Metanephros (tissue), 2 donors: Measurements from ENCODE around the gene GGCX. TPM values are rescaled to one million over a fixed set of nuclear protein-coding genes. Genes with fewer than 3 reads are reported as not detected.

Experiments
- small RNA-seq: library from RNA; depleted of rRNA; stranded (forward); fragments of <200 nt; gene quantifications from one replicate; pipeline ENCODE3, GENCODE V24; 2014; ENCODE audit warnings: low replicate concordance
- total RNA-seq: library from RNA; depleted of rRNA; stranded (reverse); fragments of >200 nt; gene quantifications from one replicate; pipeline ENCODE4 v1.2.3, GENCODE V29; 2014

The GGCX gene
- total RNA-seq: 43.0 TPM

DNA sequence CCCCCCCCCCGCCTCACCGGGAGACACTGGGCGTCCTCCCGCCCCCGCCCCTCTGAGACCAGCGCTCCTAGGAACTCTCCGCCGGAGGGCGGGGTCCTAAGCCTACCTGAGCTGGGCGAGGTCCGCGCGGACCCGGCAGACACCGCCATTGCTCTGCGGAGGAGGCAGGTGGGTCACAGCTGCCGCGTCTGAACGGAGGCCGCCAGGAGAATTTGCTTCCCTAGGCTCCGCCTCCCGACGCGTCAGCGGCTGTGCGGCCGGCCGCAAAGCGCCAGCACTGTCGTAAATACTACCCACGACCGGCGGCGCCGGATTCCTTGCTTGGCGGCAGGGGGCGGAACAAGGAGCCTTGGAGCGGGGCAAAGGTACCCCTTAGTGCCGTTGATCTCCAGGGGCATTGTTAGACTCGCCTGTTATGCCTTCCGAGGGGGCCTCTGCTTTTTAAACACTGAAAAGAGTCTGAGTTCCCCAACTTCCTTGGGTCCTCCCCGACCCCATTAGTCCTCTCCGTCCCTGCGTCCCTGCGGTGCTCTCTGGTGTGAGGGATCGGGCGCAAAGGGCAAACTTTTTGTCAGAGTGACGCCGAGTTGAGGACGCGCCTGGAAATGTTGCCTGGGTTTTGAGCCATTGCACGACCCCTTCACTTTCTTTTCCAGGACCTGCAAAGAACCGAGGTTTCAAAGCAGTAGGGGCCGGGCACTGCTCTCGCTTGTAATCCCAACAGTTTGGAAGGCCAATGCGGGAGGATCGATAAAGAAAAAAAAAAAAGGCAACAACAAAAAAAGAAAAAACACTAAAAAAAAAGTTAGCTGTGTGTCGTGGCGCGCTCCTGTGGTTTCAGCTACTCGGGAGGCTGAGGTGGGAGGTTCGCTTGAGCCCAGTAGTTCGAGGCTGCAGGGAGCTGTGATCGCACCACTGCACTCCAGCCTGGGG, at the start of gene GGCX:
Gene GGCX (minus strand): TSS at position 214 of the 933 bp plus-strand sequence. CDS start 65 bp downstream, at position 149.

DNA sequence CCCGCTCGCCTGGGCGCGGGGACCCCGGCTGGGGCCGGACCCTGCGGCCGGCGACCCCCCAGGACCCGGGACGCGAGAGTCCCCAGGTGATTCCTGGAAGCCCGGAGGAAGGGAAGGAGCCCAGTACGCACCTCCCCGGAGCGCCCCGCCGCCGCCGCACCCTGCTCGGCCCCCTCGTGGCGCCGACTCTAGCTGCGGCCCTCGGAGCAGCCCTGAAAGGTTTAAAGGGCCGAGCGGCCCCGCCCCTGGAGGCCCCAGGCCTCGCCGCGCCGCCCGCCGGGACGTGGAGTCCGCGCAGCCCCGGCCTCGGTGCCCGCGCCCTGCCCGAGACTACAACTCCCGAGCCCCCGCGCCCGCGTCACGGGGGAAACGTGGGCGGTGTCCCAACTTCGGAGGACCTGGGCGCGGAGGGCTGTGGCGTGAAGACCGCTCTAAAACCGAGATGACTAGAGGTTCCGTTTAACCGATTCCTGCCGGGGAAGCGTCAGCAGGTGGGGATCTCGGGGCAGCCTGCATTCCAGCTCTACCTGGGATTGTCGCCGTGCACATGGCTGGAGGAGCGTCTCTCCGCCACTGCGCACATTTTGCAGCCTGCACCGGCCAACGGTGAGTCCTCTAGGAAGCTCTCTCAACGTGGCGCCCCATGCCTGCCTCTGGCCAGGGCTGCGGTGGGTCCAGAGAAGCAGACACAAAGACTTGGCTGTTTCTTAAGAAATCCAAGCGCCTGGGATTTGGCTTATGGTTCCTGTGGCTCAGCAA, 41.4 kb upstream of the GGCX start, which contains the start of gene TMEM150A:
Gene TMEM150A (minus strand): TSS at position 223 of the 759 bp plus-strand sequence. CDS start 750 bp downstream, outside the sequence.

DNA sequence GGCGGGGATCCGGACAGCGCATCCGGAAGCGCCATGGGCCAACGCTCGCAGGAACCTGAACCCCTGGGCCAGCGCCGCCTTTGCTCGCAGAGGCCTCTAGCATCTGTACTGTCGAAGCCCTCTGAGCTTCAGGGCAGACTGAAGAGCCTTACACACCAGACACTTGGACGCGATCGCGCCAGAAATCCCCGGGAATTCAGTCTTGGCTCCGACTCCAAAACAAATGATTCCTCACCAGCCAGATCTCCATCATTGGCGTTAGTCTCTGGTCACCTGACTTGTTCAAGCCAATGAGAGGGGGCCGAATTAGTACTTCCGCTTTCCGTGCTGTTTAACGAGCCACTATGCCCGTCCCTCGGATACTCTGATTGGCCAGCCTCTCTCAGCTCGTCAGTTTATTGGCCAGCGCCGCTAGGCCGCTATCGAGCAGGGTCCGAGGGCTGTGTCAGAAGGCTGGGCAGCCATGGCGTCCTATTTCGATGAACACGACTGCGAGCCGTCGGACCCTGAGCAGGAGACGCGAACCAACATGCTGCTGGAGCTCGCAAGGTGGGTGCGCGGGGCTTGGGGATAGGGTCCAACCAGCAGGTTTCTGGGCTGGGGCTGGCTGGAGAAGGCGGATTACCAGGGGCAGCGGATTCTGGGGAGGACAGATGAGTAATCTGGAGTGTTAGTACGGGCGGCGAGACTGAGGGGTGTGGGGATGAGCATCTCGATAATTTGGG, 34.2 kb upstream of the GGCX start, which contains the start of gene RNF181:
Gene RNF181 (plus strand): TSS at position 445 of the 725 bp plus-strand sequence. CDS start 19 bp downstream, at position 464.

DNA sequence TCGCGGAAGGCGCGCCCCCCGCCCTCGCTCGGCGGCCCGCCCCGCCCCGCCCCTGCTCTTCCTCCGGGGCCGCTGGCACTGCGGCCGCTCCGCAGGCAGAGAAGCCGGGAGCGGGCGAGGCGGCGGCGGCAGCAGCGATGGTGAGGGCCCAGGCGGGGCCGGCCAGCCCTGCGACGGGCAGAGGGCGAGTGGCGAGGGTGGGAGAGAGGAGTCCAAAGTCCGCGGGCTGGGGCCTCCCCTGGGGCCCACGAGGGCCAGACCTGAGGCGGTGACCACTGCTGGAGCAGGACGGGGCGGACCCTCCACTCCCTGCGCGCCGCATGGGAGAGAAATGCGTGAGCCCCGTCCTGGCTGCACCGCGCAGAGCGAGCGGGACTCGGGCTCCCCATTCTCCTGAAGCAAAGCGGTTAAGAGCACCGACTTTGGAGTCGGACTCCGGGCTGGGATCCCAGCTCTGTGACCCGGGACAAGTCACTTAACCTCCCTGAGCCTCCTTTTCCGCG, 23.1 kb upstream of the GGCX start, which contains the start of gene VAMP5:
Gene VAMP5 (plus strand): TSS at position 78 of the 503 bp plus-strand sequence. CDS start 60 bp downstream, at position 138.

DNA sequence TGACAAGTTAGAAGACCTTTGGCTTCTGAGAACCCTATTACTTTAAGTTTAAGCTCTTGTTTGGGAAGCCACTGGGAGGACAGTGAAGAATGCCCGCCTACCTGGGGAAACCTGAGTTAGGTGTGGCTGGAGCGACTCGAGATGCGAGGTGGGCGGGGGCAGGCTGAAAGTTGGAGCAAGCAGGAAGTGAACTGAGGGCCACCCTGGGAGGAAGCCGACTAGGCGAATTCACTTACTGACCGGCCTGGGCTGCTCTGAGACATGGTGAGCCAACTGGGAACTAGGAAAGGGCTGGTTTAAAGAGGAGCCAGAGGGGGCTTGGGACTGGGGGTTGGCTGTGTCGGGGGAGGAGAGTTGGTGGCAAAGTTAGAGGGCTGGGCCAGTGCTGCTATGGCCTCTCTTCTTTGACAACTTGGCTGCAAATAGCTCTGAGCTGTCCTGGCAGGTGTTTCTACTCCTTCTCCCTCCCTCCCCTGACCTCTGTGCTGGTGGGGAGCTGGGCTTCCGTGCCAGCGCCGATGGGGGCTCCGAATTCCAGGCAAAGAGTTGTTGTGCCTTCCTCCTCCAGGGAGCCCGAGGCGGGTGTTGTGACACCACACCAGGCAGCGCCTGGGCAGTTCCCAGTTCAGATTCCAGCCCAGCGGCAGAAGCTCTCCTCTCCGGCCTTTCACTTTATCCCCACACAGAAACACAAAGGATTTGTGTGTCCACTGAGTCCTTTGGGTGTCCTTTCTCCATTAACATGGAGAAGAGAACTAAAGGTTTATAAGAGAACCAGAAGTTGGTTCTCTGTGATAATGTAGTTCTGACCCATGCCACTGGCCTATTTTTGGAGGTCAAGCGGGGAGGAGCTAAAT, 16.3 kb upstream of the GGCX start, which contains the start of gene VAMP8:
Gene VAMP8 (plus strand): TSS at position 201 of the 857 bp plus-strand sequence. CDS start 61 bp downstream, at position 262.

DNA sequence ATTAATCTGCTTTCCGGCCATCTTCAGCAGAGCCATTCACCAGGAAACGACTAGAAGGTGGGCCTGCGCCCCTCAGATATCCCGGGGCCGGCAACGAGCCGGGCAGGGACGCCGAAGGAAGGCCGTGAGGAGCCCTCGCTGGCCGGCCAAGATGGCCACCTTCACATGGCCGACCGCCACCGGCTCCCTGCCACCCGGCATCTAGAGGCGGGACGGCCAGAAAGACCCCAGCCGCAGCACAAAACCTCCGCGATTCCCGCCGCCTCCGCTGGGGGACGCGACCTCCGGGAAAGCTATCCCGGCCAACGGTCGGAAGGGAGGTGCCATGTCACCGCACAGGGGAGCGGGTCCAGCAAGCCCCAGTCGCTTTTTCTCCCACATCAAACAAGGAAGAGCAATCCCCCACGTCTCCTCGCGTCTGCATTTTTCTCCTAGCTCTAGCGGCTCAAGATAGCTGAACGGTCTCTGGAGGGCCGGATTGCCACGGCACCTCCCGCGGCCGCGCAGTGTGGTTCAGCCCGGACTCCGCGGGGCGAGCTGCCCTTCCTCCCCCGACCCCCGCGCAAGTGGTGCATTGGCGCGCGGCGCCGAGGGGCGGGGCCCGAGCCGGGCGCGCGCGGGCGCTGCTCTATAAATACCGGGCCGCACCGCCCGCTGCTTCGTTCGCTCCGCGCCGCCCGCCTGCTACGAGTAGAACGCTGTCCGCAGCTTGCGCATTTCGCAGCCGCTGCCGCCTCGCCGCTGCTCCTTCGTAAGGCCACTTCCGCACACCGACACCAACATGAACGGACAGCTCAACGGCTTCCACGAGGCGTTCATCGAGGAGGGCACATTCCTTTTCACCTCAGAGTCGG, 22.6 kb downstream of the GGCX start, which contains the start of gene MAT2A:
Gene MAT2A (plus strand): TSS at position 662 of the 854 bp plus-strand sequence. CDS start 120 bp downstream, at position 782.

Small RNAs within 50 kb of the gene (small RNA-seq; reads per million reads assigned to genes)
- gene RN7SL126P: not detected

Other genes starting within 250 kb of the GGCX start
- gene TGOLN2, start 233.5 kb downstream of the GGCX start, total RNA-seq: 96.7 TPM
- 26.1 TPM for gene RETSAT, start 207.0 kb downstream of the GGCX start, total RNA-seq
- gene ELMOD3, start 206.7 kb downstream of the GGCX start, total RNA-seq: 25.7 TPM
- gene CAPG, start 151.1 kb downstream of the GGCX start, total RNA-seq: 86.4 TPM
- 0.99 TPM for gene SH2D6, start 142.8 kb downstream of the GGCX start, total RNA-seq
- 129 TPM for gene MAT2A, start 22.3 kb downstream of the GGCX start, total RNA-seq
- gene VAMP8, start 16.1 kb upstream of the GGCX start, total RNA-seq: 37.7 TPM
- gene VAMP5, start 22.9 kb upstream of the GGCX start, total RNA-seq: 11.3 TPM
- gene RNF181, start 34.3 kb upstream of the GGCX start, total RNA-seq: 111 TPM
- 20.2 TPM for gene TMEM150A, start 41.2 kb upstream of the GGCX start, total RNA-seq
- 57.6 TPM for gene C2orf68, start 50.6 kb upstream of the GGCX start, total RNA-seq
- gene USP39, start 54.7 kb upstream of the GGCX start, total RNA-seq: 45.4 TPM
- gene SFTPB, start 106.7 kb upstream of the GGCX start, total RNA-seq: 1.7 TPM
- not detected for gene GNLY, start 132.9 kb upstream of the GGCX start, total RNA-seq
- gene ATOH8, start 192.5 kb upstream of the GGCX start, total RNA-seq: 24.5 TPM